Suppressor macrophage (primary cell): ENCODE measurements around the gene STXBP1.

Source experiments
- DNase-seq, 4 experiments: peaks; one replicate each; pipeline ENCODE4 v3.0.0-alpha.2; 2020 to 2022

STXBP1 gene

DNA sequence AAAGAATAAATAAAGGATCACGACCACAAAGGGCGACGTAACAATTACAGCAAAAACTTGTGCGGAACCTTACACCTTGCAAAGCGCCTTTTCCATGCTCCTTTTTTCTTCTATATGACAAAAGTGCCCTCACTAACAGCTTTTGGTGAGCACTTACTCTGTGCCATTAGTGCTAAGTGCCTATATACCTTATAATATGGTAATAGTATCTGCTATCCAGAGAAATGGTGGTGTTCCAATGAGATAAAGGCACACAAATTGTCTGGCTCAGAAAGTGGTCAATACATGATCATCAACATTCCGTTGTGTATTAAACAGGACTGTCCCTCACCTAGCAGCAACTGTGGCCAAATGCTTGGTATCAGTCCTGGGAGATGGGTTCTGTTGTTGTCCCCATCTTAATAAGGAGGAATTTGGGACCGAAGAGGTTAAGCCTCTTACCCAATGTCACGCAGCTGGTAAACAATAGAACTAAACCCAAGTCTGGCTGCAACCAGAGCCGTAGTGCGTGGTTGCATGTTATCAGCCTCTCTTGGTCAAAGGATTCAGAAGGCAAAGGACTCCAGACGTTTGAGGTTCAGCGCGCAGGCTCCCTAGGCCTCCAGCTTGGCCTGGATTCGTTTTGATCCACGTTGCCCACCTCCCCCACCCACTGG, 123.6 kb downstream of the STXBP1 start:
- no peak for DNase-seq

DNA sequence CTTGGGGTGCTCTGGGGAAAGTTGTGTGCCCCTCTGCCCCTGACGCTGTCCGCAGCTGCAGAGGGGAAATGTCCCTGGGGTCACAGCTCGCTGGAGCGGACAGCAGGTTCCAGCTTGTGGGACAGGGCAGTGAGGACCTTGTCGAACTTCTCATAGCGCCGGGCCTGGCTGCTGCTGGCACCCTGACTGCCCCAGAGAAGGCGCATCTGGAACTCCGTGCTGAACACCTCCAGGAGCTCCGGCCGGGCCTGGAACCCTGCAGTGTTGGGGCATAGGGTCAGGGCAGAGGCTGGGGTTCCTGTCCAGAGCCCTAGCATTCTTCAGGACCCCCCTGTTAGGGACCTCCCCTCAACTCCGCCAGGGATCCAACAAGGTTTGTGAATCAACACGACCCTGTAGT, 126.6 kb downstream of the STXBP1 start:
- no peak for DNase-seq

DNA sequence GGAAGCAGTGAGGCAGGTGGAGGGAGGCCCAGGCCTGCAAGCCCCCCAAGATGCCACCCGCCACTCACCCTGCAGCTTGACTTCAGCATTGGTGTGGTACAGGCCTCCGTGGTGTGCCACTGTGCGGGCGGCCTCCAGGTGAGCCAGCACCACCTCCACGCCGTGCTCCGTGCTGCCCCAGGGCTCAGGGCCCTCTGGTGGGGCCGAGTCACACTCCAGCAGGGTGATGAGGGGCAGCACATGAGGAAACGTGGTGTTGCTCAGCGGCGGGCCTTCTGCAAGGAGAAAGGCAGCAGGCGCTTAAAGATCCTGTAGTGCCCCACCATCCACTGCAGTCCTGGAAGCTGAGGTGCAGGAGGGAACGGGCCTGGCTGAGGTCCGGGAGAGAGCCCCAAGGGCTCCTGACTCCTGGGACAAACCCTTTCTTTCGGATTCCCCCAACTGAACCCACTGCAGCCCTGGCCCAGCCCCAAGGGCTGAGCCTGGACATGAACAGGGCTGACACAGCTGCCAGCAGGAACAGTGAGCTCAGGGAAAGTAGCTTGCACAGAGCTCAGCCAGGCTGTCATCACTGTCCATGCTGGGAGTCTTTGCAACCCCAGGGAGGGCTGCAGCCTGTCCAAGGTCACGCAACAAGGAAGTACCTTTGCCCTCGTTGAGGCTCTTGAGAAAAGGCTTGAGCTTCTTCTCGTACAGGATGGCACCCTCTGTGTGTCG, 127.7 kb downstream of the STXBP1 start:
- peak; percentile 45 to 71 (median 56) for DNase-seq

DNA sequence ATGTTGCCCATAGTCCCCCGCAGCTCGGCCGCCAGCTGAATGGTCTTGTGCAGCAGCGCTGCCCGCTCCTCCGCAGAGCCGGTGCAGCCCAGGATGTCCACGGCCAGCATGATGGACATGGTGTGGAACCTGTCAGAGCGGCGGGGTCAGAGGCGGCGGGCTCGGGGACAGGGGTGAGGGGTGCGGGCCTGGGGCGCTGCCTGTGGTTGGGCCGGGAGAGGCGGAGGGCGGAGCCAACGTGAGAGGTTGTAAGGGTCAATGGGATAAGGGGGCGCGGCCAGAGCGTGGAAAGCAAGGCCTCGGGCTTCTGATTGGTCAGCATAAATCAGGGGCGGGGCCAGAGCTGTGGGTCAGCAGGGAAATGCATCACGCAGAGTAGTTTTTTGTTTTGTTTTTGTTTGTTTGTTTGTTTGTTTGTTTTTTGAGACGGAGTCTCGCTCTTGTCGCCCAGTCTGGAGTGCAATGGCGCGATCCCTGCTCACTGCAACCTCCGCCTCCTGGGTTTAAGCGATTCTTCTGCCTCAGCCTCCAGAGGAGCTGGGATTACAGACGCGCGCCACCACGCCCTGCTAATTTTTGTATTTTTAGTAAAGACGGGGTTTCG, 129.9 kb downstream of the STXBP1 start:
- DNase-seq: no peak
